Kasumi-1 (cell line): ENCODE measurements around the gene ATP6V1B1.

Source experiments
- DNase-seq, 2 experiments: peaks; one replicate each; lab custom pipeline; 2025; lab: John Stamatoyannopoulos, UW

ATP6V1B1 gene

DNA sequence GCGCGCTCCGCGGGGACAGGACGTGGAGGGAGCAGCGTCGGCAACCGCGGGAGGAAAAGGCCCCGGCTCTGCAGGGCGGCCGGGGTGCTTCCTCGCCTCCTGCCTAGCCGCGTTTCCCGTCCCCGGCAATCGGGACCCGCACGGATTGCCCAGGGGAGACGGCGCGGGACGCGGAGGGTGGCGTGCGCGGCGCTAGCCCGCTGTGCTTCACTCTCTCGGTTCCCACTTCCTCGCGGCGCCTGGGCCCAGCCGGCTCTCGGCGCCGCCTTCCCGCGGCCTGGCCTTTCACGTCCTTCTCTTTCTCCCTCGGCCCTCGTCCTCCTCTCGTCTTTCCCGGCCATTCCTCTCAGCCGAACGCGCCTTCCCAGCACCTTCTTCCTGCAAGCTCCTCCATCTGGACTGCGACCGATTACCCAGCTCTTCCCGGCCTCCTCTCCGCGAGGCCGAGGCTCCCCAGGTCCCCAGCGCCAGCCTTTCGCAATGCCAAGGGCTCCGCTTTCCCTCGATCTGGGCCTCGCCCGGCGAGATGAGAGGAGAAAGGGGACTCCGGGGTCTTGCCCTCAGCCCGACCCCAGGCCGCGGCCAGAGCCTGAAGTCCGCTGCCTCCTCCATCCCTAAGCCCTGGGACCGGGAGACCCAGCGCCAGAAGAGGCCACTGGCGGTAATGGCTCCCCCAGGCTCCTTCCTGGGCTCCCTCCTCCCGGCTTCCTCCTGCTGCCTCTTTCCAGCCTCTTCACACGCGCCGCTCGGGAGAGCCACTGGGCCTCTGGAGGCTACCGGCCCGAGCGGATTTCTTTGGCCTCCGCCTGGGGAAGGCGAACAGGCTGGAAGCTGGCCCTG is 34.3 kb upstream of the ATP6V1B1 start:
- DNase-seq = no peak

GRCh38 chr2:70902067-70902442 is 33.6 kb upstream of the ATP6V1B1 start:
- DNase-seq = no peak

- no peak for DNase-seq
Measured at GRCh38 chr2:70902579-70902978, 33.1 kb upstream of the ATP6V1B1 start.

- no peak for DNase-seq
Measured at GRCh38 chr2:70903171-70903570, 32.5 kb upstream of the ATP6V1B1 start.

GRCh38 chr2:70903641-70904340 is 31.9 kb upstream of the ATP6V1B1 start:
- DNase-seq = no peak

DNA sequence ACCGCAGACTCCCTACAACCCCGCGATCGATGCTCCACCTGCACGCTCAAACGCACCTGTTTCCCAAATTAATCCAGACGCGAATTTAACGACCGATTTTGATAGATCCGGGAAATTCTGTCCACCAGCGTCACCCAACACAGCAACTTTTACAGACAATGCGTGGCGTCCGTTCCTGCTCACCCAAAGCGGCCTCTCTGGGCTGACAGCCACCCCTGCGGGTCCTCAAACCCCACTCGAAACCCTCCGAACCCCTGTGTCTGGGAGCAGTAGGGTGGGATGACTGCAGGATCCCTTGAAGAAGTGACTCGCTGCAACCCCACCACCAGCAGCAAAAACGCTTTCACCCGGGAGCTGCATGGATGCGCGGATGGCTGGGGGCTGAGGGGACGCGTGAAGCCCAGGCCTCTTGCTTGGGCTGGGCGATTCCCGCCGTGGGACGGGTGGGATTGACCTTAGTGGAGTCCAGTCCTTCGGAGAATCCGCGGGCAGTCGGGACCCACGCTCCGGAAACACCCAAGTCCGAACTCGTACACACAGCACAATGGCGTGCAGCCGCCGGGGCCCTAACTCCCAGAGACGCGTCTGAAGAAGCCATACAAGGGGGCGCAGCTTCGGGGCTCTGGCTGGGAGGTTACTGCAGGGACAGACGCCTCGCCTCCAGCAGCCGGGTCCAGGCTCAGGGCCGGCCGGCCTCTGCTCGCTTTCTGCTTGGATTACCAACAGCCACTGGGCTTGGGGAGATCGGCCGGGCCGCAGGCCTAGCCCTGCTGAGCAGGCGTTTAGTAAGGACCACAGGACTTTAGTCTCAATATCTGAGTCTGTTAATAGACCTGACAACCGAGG is 31.1 kb upstream of the ATP6V1B1 start:
- DNase-seq = no peak

GRCh38 chr2:70905443-70906421 is 30.0 kb upstream of the ATP6V1B1 start:
- DNase-seq = no peak

- DNase-seq = no peak
Measured at GRCh38 chr2:70906439-70907005, 29.2 kb upstream of the ATP6V1B1 start.

DNA sequence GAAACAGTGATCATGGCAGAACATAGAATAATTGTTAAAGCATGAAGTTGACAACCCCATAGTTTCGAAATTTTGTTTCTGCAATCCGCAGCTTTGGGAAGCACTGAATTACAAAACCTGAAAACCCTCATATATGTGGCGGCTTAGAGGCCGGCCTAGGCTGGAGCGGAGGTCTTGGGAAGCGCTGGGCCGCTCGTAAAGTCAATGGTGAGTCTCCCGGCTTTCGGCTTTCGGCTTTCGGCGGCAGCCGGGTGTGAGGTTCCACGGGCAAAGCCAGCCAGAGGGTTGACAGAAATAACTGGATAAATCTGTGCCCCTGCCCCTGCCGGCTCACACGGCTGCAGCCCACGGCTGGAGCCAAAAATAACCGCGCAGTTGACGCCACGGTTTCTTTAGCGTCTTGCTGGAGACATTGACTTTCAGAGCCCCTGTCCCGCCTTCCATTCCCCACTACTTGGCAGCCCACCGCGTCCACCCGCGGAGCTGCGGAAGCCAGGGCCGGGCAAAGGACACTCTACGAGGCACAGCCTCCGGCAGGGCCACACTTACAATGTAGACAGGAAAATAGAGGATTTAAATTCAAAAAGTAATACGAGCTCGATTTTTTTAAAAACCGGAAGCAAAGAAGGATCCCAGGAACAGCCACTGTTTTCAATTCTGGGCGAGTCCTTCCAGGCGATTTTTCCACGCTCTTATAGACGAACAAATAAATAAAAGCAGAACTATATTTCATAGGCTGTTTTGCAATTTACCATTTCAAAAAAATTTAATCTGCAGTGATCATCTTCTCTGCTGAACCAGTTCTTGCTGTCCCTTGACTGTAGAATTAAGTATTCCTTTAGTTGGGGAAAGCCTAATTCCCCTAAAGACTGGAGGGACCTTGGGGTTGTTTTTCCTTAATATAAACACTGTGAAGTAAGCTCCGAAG is 28.3 kb upstream of the ATP6V1B1 start:
- DNase-seq = no peak

- DNase-seq = peak; percentile 8 to 27
Measured at GRCh38 chr2:70916291-70916690, 19.4 kb upstream of the ATP6V1B1 start.

- DNase-seq = no peak
Measured at GRCh38 chr2:70918016-70918415, 17.7 kb upstream of the ATP6V1B1 start.

DNA sequence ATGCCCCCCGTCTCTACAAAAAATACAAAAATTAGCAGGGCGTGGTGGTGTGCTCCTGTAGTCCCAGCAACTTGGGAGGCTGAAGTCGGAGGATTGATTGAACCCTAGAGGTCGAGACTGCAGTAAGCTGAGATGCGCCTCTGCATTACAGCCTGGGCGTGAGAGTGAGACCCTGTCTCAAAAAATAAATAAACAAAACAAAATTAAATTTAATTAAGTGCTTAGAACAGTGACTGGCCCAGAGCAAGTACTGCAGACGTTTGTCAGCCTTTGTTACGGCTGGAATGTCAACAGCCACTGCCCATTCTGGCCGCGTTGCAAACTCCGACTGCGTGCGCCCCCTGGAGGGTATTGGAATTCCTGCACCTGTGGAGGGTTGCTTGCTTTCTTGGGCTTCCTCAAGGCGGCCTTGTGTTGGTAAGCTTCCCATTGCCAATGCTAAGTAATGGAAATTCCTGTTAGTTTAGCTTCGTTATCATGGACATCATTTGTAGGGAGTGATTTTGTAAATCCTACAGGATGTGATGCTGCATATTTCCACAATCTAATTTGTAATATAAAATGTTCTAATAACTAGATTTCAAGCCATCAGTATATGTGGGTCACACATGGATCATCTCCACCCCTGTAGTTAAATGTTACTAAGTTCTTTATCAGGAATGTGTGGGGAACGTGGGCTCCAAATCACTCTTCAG is 15.9 kb upstream of the ATP6V1B1 start:
- peak; percentile 61 to 71 for DNase-seq

- DNase-seq = no peak
Measured at GRCh38 chr2:70920367-70920715, 15.4 kb upstream of the ATP6V1B1 start.

- no peak for DNase-seq
Measured at GRCh38 chr2:70921031-70921430, 14.7 kb upstream of the ATP6V1B1 start.

DNA sequence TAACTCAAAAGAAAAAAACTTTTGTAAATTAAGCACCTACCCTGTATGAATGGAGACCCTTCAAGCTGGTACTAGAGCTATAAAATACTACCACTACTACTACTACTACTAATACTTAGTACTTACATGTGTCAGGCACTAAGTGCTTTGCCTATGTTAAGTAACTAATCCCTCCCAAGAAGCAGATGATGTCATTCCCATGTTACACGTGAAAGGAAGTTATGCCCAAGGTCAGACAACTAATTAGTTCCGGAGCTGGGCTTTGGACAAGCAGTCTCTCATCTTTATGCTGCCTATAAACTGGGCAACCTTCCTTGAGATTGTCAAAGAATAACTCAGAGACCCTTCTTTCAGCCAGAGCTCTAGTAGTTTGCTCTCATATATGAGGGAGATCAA is 13.9 kb upstream of the ATP6V1B1 start:
- DNase-seq = no peak

DNA sequence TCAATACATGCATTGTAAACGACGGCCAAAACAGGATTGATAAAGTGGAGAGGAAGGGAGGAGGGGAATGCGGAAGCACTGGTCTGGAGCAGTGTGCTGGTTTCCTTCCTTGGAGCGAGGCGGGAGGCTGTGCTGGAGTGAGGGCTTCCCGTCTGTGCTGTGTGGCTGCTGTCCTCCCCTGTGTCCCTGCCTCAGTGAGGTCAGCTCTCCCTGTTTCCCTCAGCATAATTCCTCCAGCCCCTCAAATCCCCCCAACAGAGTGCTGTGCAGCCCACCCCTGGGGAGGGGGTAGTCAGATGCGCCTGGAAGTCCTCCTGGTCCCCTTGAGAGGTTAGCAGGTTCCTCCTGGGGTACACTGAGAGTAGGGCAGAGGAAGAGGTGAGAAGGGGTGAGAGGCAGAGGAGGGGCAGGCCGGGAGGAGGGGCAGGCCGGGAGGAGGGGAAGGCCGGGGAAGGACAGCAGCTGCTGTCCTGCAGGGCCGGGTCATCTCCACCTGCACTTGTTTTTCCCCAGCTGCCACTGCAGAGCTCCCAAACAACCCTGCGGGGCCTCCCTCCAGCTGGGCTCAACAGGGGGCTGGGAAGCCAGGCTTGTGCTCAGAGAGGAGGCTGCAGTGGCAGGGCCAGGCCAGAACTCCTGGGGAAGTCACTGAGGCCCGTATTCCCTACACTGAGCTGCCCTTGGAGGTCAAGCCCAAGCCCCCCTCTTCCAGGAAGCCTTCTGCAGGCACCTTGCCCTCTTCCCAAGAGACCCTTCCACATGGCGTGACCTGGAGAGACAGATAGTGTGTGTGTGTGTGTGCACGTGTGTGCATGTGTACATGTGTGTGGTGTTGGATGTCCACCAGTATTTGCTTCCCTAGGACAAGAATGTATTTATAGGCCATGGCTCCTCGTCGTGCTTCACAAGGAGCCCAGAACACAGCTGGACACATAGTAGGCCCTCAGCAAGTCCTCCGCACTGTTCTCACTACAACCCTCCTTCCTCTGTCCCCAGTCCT is 13.2 kb upstream of the ATP6V1B1 start:
- DNase-seq = no peak

DNA sequence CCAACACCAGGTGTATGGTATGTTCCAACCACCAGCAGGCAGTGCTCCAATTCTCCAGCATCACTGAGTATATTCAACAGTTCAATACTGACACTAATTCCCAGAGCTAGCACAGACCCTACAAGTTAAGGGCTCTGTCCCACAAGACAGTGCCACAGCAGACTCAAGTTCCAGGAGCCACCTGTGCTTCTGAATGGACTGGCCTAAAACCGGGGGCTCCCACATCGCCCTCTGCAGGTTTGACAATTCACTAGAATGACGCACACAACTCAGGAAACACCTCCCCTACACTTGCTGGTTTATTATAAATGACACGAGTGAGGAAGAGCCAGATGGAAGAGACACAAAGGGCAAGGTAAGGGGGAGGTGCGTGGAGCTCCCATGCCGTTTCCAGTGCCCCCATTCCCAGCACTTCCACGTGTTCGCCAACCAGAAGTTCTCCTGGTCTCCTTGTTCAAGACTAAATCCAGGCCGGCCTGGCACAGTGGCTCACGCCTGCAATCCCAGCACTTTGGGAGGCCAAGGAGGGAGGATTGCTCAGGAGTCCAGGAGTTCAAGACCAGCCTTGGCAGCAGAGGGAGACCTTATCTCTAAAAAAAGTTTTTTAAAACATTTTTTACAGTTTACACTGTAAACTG is 12.2 kb upstream of the ATP6V1B1 start:
- peak; percentile 5 to 17 for DNase-seq

DNA sequence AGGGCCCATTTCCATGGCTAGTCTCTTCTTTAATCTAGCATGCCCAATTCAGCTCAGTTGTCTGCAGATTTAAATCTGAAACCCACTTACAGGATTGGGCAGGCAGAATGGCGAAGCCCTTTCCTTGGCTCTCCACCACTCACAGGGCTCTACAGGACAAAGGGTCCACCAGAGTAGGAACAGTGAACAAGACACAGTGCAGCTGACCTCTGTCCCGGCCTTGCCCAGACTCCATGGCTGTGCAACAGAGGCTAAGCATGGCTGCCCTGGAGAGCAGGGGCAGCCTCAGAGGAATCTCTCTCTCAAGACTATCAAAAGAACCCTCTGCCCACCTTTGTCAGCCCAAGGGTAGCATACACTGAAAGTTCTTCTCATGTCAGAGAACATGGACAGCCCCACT is 9.7 kb upstream of the ATP6V1B1 start:
- DNase-seq = no peak
